OCI-LY7 (cell line): ENCODE results near the gene SYTL5.

ENCODE experiments used
- EZH2phosphoT487 ChIP-seq: fragments of 200-600 bp; sonication (generic); IDR thresholded peaks from 2 replicates; pipeline ENCODE4 v1.6.1; 2018; ENCODE audit warnings: low read depth, borderline replicate concordance, mild to moderate bottlenecking, mixed run types, antibody characterized with exemption, low read length, moderate library complexity, mixed read lengths
- TF ChIP-seq, protein P1 (sequence below): fragments of 200-600 bp; sonication (generic); conservative IDR thresholded peaks from 2 replicates; pipeline ENCODE4 v1.5.1; 2014; ENCODE audit warnings: mild to moderate bottlenecking, antibody characterized with exemption, low read length, moderate library complexity, mixed read lengths

DNA sequence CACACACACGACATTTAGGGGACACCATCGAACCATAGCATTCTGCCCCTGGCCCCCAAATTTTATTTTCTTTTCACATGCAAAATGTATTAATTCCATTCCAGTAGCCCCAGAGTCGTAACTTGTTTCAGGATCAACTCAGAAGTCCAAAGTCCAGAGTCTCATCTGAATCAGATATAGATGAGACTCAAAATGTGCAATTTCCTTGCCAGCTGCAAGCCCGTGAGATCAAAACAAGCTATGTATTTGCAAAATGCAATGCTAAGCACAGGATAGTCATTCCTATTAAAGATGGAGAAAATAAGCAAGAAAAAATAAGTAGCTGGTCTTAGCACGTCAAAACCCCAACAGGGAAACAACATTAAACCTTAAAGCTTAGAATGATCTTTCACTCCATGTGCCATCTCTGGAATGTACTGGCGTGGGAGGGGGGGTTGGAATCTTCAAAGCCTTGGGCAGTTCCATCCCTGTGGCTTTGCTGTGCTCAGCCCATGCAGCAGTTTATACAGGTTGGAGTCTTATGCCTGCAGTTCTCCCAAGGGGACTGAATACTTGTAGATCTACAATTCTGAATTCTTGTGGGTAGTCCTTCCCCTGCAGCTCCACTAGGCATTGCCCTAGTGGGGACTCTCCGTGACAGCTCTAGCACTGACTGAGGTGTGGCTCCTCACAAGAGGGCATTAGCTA, 47.7 kb upstream of the SYTL5 start:
- TF ChIP-seq, protein P1, sequence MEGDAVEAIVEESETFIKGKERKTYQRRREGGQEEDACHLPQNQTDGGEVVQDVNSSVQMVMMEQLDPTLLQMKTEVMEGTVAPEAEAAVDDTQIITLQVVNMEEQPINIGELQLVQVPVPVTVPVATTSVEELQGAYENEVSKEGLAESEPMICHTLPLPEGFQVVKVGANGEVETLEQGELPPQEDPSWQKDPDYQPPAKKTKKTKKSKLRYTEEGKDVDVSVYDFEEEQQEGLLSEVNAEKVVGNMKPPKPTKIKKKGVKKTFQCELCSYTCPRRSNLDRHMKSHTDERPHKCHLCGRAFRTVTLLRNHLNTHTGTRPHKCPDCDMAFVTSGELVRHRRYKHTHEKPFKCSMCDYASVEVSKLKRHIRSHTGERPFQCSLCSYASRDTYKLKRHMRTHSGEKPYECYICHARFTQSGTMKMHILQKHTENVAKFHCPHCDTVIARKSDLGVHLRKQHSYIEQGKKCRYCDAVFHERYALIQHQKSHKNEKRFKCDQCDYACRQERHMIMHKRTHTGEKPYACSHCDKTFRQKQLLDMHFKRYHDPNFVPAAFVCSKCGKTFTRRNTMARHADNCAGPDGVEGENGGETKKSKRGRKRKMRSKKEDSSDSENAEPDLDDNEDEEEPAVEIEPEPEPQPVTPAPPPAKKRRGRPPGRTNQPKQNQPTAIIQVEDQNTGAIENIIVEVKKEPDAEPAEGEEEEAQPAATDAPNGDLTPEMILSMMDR = no peak
- TF ChIP-seq EZH2phosphoT487 = no peak
